Stomach (tissue), 9 donors: ENCODE data around the gene EDRF1. TPM values are rescaled to one million over a fixed set of nuclear protein-coding genes. Genes with fewer than 3 reads are reported as not detected.

Source experiments
- DNase-seq, 2 donors: peaks; one replicate each; pipeline versions ENCODE4 v3.0.0 to v3.0.0-alpha.2; 2013 to 2019
- H3K27ac ChIP-seq, 5 donors: fragments of 200-600 bp in 4 of 5; sonication (generic) in 4 of 5; one replicate each; pipeline ENCODE4 v1.5.1; 2013 to 2019; ENCODE audit warnings: mild to moderate bottlenecking in 1 of 5, moderate library complexity in 1 of 5
- H3K27me3 ChIP-seq, 3 donors: fragments of 200-600 bp; sonication (generic); one replicate each; pipeline ENCODE4 v1.5.1; 2017 to 2019; ENCODE audit warnings: mixed run types in 1 of 3
- H3K36me3 ChIP-seq, 4 donors: fragments of 200-600 bp; sonication (generic); 1 replicate in 3 of 4; 2 replicates in 1 of 4; pipeline ENCODE4 v1.5.1; 2016 to 2019
- H3K4me1 ChIP-seq, 4 donors: fragments of 200-600 bp; sonication (generic); one replicate each; pipeline ENCODE4 v1.5.1; 2016 to 2019
- H3K4me3 ChIP-seq, 4 donors: fragments of 200-600 bp; sonication (generic) in 3 of 4; one replicate each; pipeline ENCODE4 v1.5.1; 2016 to 2019; ENCODE audit warnings: mild to moderate bottlenecking in 1 of 4
- H3K9me3 ChIP-seq, 4 donors: fragments of 200-600 bp; sonication (generic); one replicate each; pipeline ENCODE4 v1.5.1; 2016 to 2019
- CTCF ChIP-seq, 7 experiments: fragments of 450-650 bp in 4 of 7; fragments of 200-600 bp in 3 of 7; sonication (generic) in 3 of 7; IDR thresholded peaks; one replicate each; pipeline ENCODE4 v1.5.1; 2016 to 2019; ENCODE audit warnings: antibody characterized with exemption in 7 of 7, control low read depth in 2 of 7, mild to moderate bottlenecking in 1 of 7
- EP300 ChIP-seq: sonication (generic); formaldehyde crosslinking; IDR thresholded peaks from one replicate; pipeline ENCODE4 v1.6.1; 2017; ENCODE audit warnings: antibody characterized with exemption
- POLR2A ChIP-seq, 4 donors: fragments of 450-650 bp; IDR thresholded peaks; one replicate each; pipeline ENCODE4 v1.6.1; 2016; ENCODE audit warnings: antibody characterized with exemption in 4 of 4, control low read depth in 2 of 4, mild to moderate bottlenecking in 1 of 4, moderate library complexity in 1 of 4
- POLR2AphosphoS5 ChIP-seq, 3 donors: sonication (generic); formaldehyde crosslinking; IDR thresholded peaks; one replicate each; pipeline ENCODE4 v1.6.1; 2016; ENCODE audit warnings: antibody characterized with exemption in 3 of 3
- WGBS, 5 donors: extraction: QIAGEN DNeasy Blood & Tissue Kit in 3 of 5; methylation state at CpG; one replicate each; pipeline versions ENCODE4 v1.1.5 to v1.1.7; 2013 to 2018; 5-methylcytosine and 5-hydroxymethylcytosine counted together
- intact Hi-C: fragments of 100-400 bp; cut with DNase I; formaldehyde crosslinking; loops from one replicate; pipeline ENCODE4 v1.15.1; 2023; ENCODE audit warnings: low total_unique reads
- polyA plus RNA-seq, 3 donors: library from polyadenylated mRNA; stranded (reverse); fragments of 200-250 nt; gene quantifications; one replicate each; pipeline ENCODE4 v1.2.3, GENCODE V29; 2013
- total RNA-seq, 5 donors: library from RNA; depleted of rRNA; stranded (reverse); fragments of >200 nt; gene quantifications; one replicate each; pipeline versions ENCODE4 v1.1.0 to v1.2.3, GENCODE V29; 2014 to 2016
- donor health status: healthy with polysubstance abuse.
- donor health status: Bipolar disorder and iron deficiency.
- donor health status: healthy.

The EDRF1 gene
- total and polyA plus RNA-seq, 8 donors: 5.5 to 41.5 (median 15.5) TPM

GRCh38 chr10:125691160-125691981 is 28.1 kb upstream of the EDRF1 start:
- intact Hi-C loops: no loop called here
- Histone ChIP-seq H3K27ac (no peak overlapping the region), H3K36me3 (no peaks in the 10 kb centered on the region), H3K27me3 (peaks cover 0 to 4% (median 0%) of the 10 kb centered on the region in 3 donors), H3K4me1 (peaks cover 0 to 4% (median 0%) of the 10 kb centered on the region in 4 donors), H3K4me3 (no peak overlapping the region), H3K9me3 (no peaks in the 10 kb centered on the region)
- TF ChIP-seq EP300: no peak
- peak in 1 of 3 donors; percentile 17 for TF ChIP-seq POLR2AphosphoS5 (IDR thresholded peaks at IDR 0.05)
- WGBS, 5 donors: 47 to 64% (median 51%) methylated on average over 18 to 19 of the region's 19 CpGs
- DNase-seq: peak in 1 of 2 donors; percentile 74

- WGBS, 5 donors: 55 to 78% (median 65%) methylated on average over 3 of the region's 3 CpGs
- DNase-seq: no peak
- Histone ChIP-seq H3K27me3 (peaks cover 0 to 4% (median 0%) of the 10 kb centered on the region in 3 donors), H3K4me3 (no peak overlapping the region), H3K4me1 (peaks cover 0 to 4% (median 0%) of the 10 kb centered on the region in 4 donors), H3K27ac (no peak overlapping the region), H3K9me3 (no peaks in the 10 kb centered on the region), H3K36me3 (no peaks in the 10 kb centered on the region)
- no peak for TF ChIP-seq POLR2A (IDR thresholded peaks at IDR 0.05)
- TF ChIP-seq POLR2AphosphoS5 (IDR thresholded peaks at IDR 0.05): no peak
- no peak for TF ChIP-seq CTCF (IDR thresholded peaks at IDR 0.05)
- TF ChIP-seq EP300: no peak
- intact Hi-C loops: no loop called here
Observed at GRCh38 chr10:125692196-125692595, 27.3 kb upstream of the EDRF1 start.

GRCh38 chr10:125692601-125693523 is 26.6 kb upstream of the EDRF1 start:
- intact Hi-C loops: no loop called here
- TF ChIP-seq POLR2AphosphoS5 (IDR thresholded peaks at IDR 0.05): no peak
- no peak for TF ChIP-seq CTCF (IDR thresholded peaks at IDR 0.05)
- TF ChIP-seq POLR2A (IDR thresholded peaks at IDR 0.05): no peak
- TF ChIP-seq EP300: no peak

GRCh38 chr10:125693524-125693847 is 26.0 kb upstream of the EDRF1 start:
- no peaks in the 10 kb centered on the region for H3K9me3 ChIP-seq

More at GRCh38 chr10:125692601-125693523, 26.6 kb upstream of the EDRF1 start:
- Histone ChIP-seq H3K4me3 (no peak overlapping the region), H3K27ac (no peak overlapping the region), H3K36me3 (no peaks in the 10 kb centered on the region), H3K9me3 (no peaks in the 10 kb centered on the region), H3K4me1 (peaks cover 0 to 4% (median 0%) of the 10 kb centered on the region in 4 donors), H3K27me3 (peaks cover 0 to 4% (median 0%) of the 10 kb centered on the region in 3 donors)
- WGBS, 5 donors: 74 to 85% (median 81%) methylated on average over 12 of the region's 12 CpGs
- DNase-seq: no peak

More at GRCh38 chr10:125693524-125693847, 26.0 kb upstream of the EDRF1 start:
- no peak overlapping the region for H3K27ac ChIP-seq
- no peak overlapping the region for H3K4me3 ChIP-seq
- peaks cover 0 to 4% (median 0%) of the 10 kb centered on the region in 3 donors for H3K27me3 ChIP-seq
- 37 to 71% (median 49%) methylated on average over 2 of the region's 2 CpGs for WGBS, 5 donors
- TF ChIP-seq CTCF (IDR thresholded peaks at IDR 0.05): no peak
- no peak for TF ChIP-seq POLR2A (IDR thresholded peaks at IDR 0.05)
- no peak for TF ChIP-seq EP300
- no peak for TF ChIP-seq POLR2AphosphoS5 (IDR thresholded peaks at IDR 0.05)
- intact Hi-C loops: no loop called here
- H3K36me3 ChIP-seq: no peaks in the 10 kb centered on the region
- peak in 1 of 2 donors; percentile 25 for DNase-seq
- peaks cover 0 to 4% (median 0%) of the 10 kb centered on the region in 4 donors for H3K4me1 ChIP-seq
